ENCODE results near the gene CD83. TPM values are rescaled to one million over a fixed set of nuclear protein-coding genes. Genes with fewer than 3 reads are reported as not detected.

The CD83 gene, protein sequence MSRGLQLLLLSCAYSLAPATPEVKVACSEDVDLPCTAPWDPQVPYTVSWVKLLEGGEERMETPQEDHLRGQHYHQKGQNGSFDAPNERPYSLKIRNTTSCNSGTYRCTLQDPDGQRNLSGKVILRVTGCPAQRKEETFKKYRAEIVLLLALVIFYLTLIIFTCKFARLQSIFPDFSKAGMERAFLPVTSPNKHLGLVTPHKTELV
- total RNA-seq (2011; cell fraction: chromatin; rRNA removed; ENCODE audit: low replicate concordance), result 2.9 and 4.0 TPM in 2 replicates
- 1.4 and 1.8 TPM in 2 replicates for total RNA-seq (2011; cell fraction: nucleolus; rRNA removed)
- 2.6 and 2.7 TPM in 2 replicates for total RNA-seq (2011; cell fraction: nucleoplasm; rRNA removed)
- 3.1 and 3.7 TPM in 2 replicates for total RNA-seq (2014; rRNA removed)
- total RNA-seq (2014; rRNA removed; fragmentation: Illumina TruSeq; extraction: Trizol), result 3.1 and 3.3 TPM in 2 replicates
- total RNA-seq (2015; rRNA removed; fragmentation: Illumina TruSeq; extraction: Trizol), result 3.8 and 4.3 TPM in 2 replicates
- 3.2 and 3.4 TPM in 2 replicates for total RNA-seq (2021)
- polyA plus RNA-seq (2011; rRNA removed), result 1.5 and 2.5 TPM in 2 replicates
- polyA plus RNA-seq (2011; cell fraction: cytosol; rRNA removed), result 1.1 and 1.2 TPM in 2 replicates
- 1.1 and 1.2 TPM in 2 replicates for polyA plus RNA-seq (2011; cell fraction: nucleus; rRNA removed)
- 3.6 and 4.1 TPM in 2 replicates for polyA plus RNA-seq (2012)
- 3.3 and 3.6 TPM in 2 replicates for polyA plus RNA-seq (2014; fragmentation: Illumina TruSeq; extraction: Trizol)
- 1 to 10 TPM; 3.6 to 4.1 TPM for polyA plus RNA-seq (2014; fragmentation: Nextera tagmentation; extraction: Ambion mirVana)
- polyA plus RNA-seq (2014; rRNA removed), result 2.6 and 2.8 TPM in 2 replicates
- 1.8 and 2.0 TPM in 2 replicates for polyA minus RNA-seq (2011; rRNA and poly(A)+ RNA removed)
- 0.48 and 0.91 TPM in 2 replicates for polyA minus RNA-seq (2011; cell fraction: cytosol; rRNA and poly(A)+ RNA removed)
- polyA minus RNA-seq (2011; cell fraction: nucleus; rRNA and poly(A)+ RNA removed), result 0.67 and 0.78 TPM in 2 replicates
- Bru-seq, nascent RNA, result percentile 54 among the genes with signal in this experiment
- BruChase-seq, experiment 1, labeled RNA remaining after a 2-hour chase, result percentile 50 among the genes with signal in this experiment
- BruChase-seq, experiment 2, labeled RNA remaining after a 6-hour chase, result percentile 56 among the genes with signal in this experiment
- long read RNA-seq, experiment 1, transcript CD83-201 (5 exons, 2,471 nt), result major isoform, 10 of 20 reads
- long read RNA-seq, experiment 1, partial matches to known transcripts, result 5 of 20 reads
- long read RNA-seq, experiment 1, other reads (novel, unspliced or antisense), result 5 of 20 reads
- long read RNA-seq, experiment 2, partial matches to known transcripts, result 5 of 9 reads
- long read RNA-seq, experiment 2, other reads (novel, unspliced or antisense), result 3 of 9 reads
- long read RNA-seq, experiment 3, partial matches to known transcripts, result 0 of 3 reads
- long read RNA-seq, experiment 3, other reads (novel, unspliced or antisense), result 3 of 3 reads

DNA sequence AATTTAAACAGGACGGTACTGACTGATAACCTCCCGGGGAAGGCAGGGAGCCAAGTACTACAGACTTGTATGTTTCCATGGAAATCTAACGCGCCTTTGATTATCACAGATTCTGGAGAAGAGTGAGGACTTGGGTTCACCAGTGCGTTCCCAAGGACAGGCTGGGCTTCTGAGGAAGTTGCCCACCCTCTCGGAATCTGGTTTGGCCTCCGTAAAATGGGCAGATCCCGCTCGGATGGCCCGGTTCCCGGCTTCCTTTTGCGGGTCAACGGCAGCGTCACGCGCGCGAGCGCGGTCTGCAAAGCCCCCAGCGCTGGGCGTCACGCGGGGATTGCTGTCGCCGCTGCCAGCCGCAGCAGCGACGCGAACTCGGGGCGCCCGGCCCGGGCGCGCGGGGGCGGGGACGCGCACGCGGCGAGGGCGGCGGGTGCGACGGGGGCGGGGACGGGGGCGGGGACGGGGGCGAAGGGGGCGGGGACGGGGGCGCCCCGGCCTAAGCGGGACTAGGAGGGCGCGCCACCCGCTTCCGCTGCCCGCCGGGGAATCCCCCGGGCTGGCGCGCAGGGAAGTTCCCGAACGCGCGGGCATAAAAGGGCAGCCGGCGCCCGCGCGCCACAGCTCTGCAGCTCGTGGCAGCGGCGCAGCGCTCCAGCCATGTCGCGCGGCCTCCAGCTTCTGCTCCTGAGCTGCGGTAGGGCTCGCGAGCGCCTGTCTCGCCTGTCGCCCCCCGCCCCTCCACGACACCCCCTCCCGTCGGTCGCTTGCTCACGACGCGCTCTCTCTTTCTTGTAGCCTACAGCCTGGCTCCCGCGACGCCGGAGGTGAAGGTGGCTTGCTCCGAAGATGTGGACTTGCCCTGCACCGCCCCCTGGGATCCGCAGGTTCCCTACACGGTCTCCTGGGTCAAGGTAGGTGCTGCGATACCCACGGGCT lies at the start of gene CD83:
Gene CD83 (plus strand): TSS at position 615 of the 933 bp plus-strand sequence. CDS start 40 bp downstream, at position 655.
- Histone ChIP-seq H3K9ac (ENCODE audit: insufficient read depth in 1 of 2, low read depth in 2 of 2, low read length in 2 of 2) (peak within 1 kb of the TSS; percentile 68 to 96), H3K4me1 (replicated peaks in 1 of 2; ENCODE audit: control insufficient read depth in 2 of 2, insufficient read depth in 2 of 2, low read length in 2 of 2) (peaks cover 0 to 11% of the 10 kb centered on the region in 2 experiments; a peak in 3 of 5 replicates), H3K27ac (ENCODE audit: extremely low read depth, low read depth, low read length) (peak within 1 kb of the TSS; percentile 12; the same call in 1 of the 3 replicates), H3K36me3 (ENCODE audit: control insufficient read depth, insufficient read depth, low read length) (no peaks in the 10 kb centered on the region), H3K4me2 (ENCODE audit: insufficient read depth, low read length) (peak within 1 kb of the TSS; percentile 82), H3K9me3 (replicated peaks; ENCODE audit: control insufficient read depth, insufficient read depth, low read depth, low read length) (no peaks in the 10 kb centered on the region), H3K79me2 (ENCODE audit: control insufficient read depth, insufficient read depth, low read length) (no peaks in the 10 kb centered on the region), H3K9me1 (ENCODE audit: control insufficient read depth, insufficient read depth, low read length) (no peaks in the 10 kb centered on the region), H3K4me3 (peak within 1 kb of the TSS; percentile 64), H4K20me1 (replicated peaks; ENCODE audit: control insufficient read depth, insufficient read depth, low read length) (no peaks in the 10 kb centered on the region), H2AFZ (ENCODE audit: low read depth, low read length) (peak within 1 kb of the TSS; percentile 87), H3K27me3 (ENCODE audit: control insufficient read depth in 2 of 2, insufficient read depth in 2 of 2, low read length in 2 of 2) (no peaks in the 10 kb centered on the region)
- DNase-seq (ENCODE audit: extremely low read depth in 1 of 4, low spot score in 3 of 4) (peak; percentile 60 to 97 (median 93)), FAIRE-seq (peak; percentile 71), ATAC-seq (peak; percentile 90)
- intact Hi-C loops (cut with micrococcal nuclease), result no loop called here
- BruUV-seq (replicated peaks), result no TSS peak
- in situ Hi-C loops (cut with MboI), result no loop called here
- WGBS (ENCODE audit: insufficient coverage, low coverage, missing lambda C conversion rate), result 13% methylated on average over 50 of the region's 106 CpGs
- CTCF ChIA-PET (ENCODE audit: low intra/inter-chr PET ratio), result no interaction called here
- POLR2A ChIA-PET, result interaction anchor here (4.1 kb wide), 1 partner anchor 8 kb away, joined by 24 read pairs; no protein-coding TSS in a partner anchor
- TF ChIP-seq ZBED1 (IDR thresholded peaks at IDR 0.05), result peak; percentile 89; the same call in 1 of the 2 replicates
- TF ChIP-seq, protein P1, sequence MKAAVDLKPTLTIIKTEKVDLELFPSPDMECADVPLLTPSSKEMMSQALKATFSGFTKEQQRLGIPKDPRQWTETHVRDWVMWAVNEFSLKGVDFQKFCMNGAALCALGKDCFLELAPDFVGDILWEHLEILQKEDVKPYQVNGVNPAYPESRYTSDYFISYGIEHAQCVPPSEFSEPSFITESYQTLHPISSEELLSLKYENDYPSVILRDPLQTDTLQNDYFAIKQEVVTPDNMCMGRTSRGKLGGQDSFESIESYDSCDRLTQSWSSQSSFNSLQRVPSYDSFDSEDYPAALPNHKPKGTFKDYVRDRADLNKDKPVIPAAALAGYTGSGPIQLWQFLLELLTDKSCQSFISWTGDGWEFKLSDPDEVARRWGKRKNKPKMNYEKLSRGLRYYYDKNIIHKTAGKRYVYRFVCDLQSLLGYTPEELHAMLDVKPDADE (conservative IDR thresholded peaks at IDR 0.05; ENCODE audit: control insufficient read depth, low read depth, low read length), result peak; percentile 21; the same call in 1 of the 2 replicates
- no peak for TF ChIP-seq NR2C2 (CRISPR knock-in tag; IDR thresholded peaks at IDR 0.05)
- TF ChIP-seq NR2C2 (tag; IDR thresholded peaks at IDR 0.05), result 0 out of 2 replicates have a peak, but pooled peaks have one; percentile 25
- TF ChIP-seq NFIX (CRISPR knock-in tag; IDR thresholded peaks at IDR 0.05; ENCODE audit: low read depth), result no peak
- TF ChIP-seq BRD4 (IDR thresholded peaks at IDR 0.05), result no peak
- TF ChIP-seq MED1 (CRISPR knock-in tag; IDR thresholded peaks at IDR 0.05; ENCODE audit: borderline replicate concordance), result no peak
- TF ChIP-seq SAFB (IDR thresholded peaks at IDR 0.05; ENCODE audit: borderline replicate concordance, low read depth, low read length), result peak; percentile 78
- TF ChIP-seq ZNF592 (IDR thresholded peaks at IDR 0.05), result peak; percentile 48; the same call in 1 of the 2 replicates

All from K562 (cell line).